Measurements from ENCODE around the gene BTRC. TPM values are rescaled to one million over a fixed set of nuclear protein-coding genes. Genes with fewer than 3 reads are reported as not detected.

BTRC gene
- total RNA-seq, 1 experiment from 2014 or later = 29.1 TPM

GRCh38 chr10:101357958-101358357, 4.0 kb downstream of the BTRC start:
- ChIA-PET RAD21 (ENCODE audit: low non-redundant PET in 1 of 2, low total read pairs in 2 of 2, uncharacterized antibody in 2 of 2, unreplicated experiment in 2 of 2) (no interaction called here), CTCF (no interaction called here), POLR2A (interaction anchor here (0.6 to 1.8 kb wide), 2 partner anchors 9 to 649 kb away, joined by 3 to 8 read pairs; no protein-coding TSS in a partner anchor)
- intact Hi-C loops (cut with micrococcal nuclease) = no loop called here
- Histone ChIP-seq H3K79me2 (ENCODE audit: insufficient read depth, low read length) (peaks cover 28% of the 10 kb centered on the region), H3K27ac (ENCODE audit: low read depth, low read length) (no peak overlapping the region), H3K9me3 (ENCODE audit: control insufficient read depth in 1 of 2, insufficient read depth in 1 of 2, low read depth in 1 of 2, low read length in 2 of 2) (no peaks in the 10 kb centered on the region), H4K20me1 (ENCODE audit: insufficient read depth) (no peaks in the 10 kb centered on the region), H3K27me3 (ENCODE audit: insufficient read depth, low read length) (no peaks in the 10 kb centered on the region), H3K9me2 (ENCODE audit: insufficient read depth) (no peaks in the 10 kb centered on the region), H2AFZ (ENCODE audit: low read depth, low read length, poor library complexity, severe bottlenecking) (no peak overlapping the region), H3K4me3 (replicated peaks in 1 of 2; ENCODE audit: low read depth in 1 of 2, low read length in 2 of 2) (no peak overlapping the region), H3K4me1 (ENCODE audit: control insufficient read depth in 1 of 2, insufficient read depth in 2 of 2, low read length in 2 of 2) (peaks cover 10 to 29% of the 10 kb centered on the region in 2 experiments; a peak in 3 of 4 replicates), H3K4me2 (ENCODE audit: low read length) (no peak overlapping the region), H3K9ac (ENCODE audit: low read length) (no peak overlapping the region), H3K36me3 (ENCODE audit: control insufficient read depth in 1 of 2, insufficient read depth in 2 of 2, low read length in 2 of 2) (no peaks in the 10 kb centered on the region)
- TF ChIP-seq ZNF274 (IDR thresholded peaks at IDR 0.05; ENCODE audit: low read depth, low read length) (no peak), RAD21 (IDR thresholded peaks at IDR 0.05; ENCODE audit: low read depth) (no peak), TCF7L2 (IDR thresholded peaks at IDR 0.05; ENCODE audit: borderline replicate concordance, extremely low read depth, insufficient read depth, insufficient read length) (no peak), YY1 (IDR thresholded peaks at IDR 0.05; ENCODE audit: extremely low read depth, insufficient replicate concordance, low read depth, low read length) (no peak), POLR2A (IDR thresholded peaks at IDR 0.05; ENCODE audit: borderline replicate concordance, extremely low read depth, insufficient read depth, insufficient read length) (no peak), MAX (IDR thresholded peaks at IDR 0.05) (no peak), REST (IDR thresholded peaks at IDR 0.05; ENCODE audit: low read depth) (no peak)
- no peak for ATAC-seq
- no peak for DNase-seq (ENCODE audit: low read depth, low spot score)
- no TSS peak for BruUV-seq (replicated peaks)

Measured in HCT116 (cell line).